NB4 (cell line): ENCODE results near the gene OR3A2.
"Not testable (repeated sequence)": the region's sequence is repeated elsewhere in the genome, so short reads cannot be mapped to it uniquely, and the experiment has no call there.

Experiments used
- CTCF ChIP-seq: IDR thresholded peaks from one replicate; pipeline ENCODE4 v1.5.1; 2012; ENCODE audit warnings: low read depth, low read length
- MAX ChIP-seq: IDR thresholded peaks from 2 replicates; pipeline ENCODE4 v1.6.1; 2011; ENCODE audit warnings: low read depth, low read length
- POLR2A ChIP-seq: IDR thresholded peaks from 2 replicates; pipeline ENCODE4 v1.6.1; 2011; ENCODE audit warnings: mild to moderate bottlenecking; ENCODE audit not compliant: insufficient read length; ENCODE audit errors: extremely low read depth

GRCh38 chr17:3433215-3433614, 47.1 kb upstream of the OR3A2 start:
- peak; percentile 72 for TF ChIP-seq MAX
- TF ChIP-seq CTCF, POLR2A: not testable (repeated sequence)
